ENCODE results near the gene SCAF4. TPM values are rescaled to one million over a fixed set of nuclear protein-coding genes. Genes with fewer than 3 reads are reported as not detected.

Gene SCAF4
- total and polyA plus RNA-seq, 10 of the 15 experiments (the other 5 are each of a cell fraction or from before 2014, with no cell fraction given) = 4.3 to 49.3 (median 16.0) TPM

- TF ChIP-seq, protein P1, sequence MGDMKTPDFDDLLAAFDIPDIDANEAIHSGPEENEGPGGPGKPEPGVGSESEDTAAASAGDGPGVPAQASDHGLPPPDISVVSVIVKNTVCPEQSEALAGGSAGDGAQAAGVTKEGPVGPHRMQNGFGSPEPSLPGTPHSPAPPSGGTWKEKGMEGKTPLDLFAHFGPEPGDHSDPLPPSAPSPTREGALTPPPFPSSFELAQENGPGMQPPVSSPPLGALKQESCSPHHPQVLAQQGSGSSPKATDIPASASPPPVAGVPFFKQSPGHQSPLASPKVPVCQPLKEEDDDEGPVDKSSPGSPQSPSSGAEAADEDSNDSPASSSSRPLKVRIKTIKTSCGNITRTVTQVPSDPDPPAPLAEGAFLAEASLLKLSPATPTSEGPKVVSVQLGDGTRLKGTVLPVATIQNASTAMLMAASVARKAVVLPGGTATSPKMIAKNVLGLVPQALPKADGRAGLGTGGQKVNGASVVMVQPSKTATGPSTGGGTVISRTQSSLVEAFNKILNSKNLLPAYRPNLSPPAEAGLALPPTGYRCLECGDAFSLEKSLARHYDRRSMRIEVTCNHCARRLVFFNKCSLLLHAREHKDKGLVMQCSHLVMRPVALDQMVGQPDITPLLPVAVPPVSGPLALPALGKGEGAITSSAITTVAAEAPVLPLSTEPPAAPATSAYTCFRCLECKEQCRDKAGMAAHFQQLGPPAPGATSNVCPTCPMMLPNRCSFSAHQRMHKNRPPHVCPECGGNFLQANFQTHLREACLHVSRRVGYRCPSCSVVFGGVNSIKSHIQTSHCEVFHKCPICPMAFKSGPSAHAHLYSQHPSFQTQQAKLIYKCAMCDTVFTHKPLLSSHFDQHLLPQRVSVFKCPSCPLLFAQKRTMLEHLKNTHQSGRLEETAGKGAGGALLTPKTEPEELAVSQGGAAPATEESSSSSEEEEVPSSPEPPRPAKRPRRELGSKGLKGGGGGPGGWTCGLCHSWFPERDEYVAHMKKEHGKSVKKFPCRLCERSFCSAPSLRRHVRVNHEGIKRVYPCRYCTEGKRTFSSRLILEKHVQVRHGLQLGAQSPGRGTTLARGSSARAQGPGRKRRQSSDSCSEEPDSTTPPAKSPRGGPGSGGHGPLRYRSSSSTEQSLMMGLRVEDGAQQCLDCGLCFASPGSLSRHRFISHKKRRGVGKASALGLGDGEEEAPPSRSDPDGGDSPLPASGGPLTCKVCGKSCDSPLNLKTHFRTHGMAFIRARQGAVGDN (IDR thresholded peaks at IDR 0.05) = peak; percentile 83; the same call in 1 of the 2 replicates
- TF ChIP-seq NR2C1 (IDR thresholded peaks at IDR 0.05) (no peak), CBX3 (IDR thresholded peaks at IDR 0.05; ENCODE audit: borderline replicate concordance, low read depth) (no peak), POLR2AphosphoS5 (IDR thresholded peaks at IDR 0.05; ENCODE audit: low read length) (peak; percentile 99), ZSCAN29 (IDR thresholded peaks at IDR 0.05) (no peak), SMAD5 (IDR thresholded peaks at IDR 0.05; ENCODE audit: low read depth) (peak; percentile 93), USF2 (IDR thresholded peaks at IDR 0.05; ENCODE audit: borderline replicate concordance, low read depth, low read length) (no peak), NR2C2 (IDR thresholded peaks at IDR 0.05; ENCODE audit: borderline replicate concordance, control insufficient read depth, insufficient read length, low read depth) (no peak), SREBF2 (IDR thresholded peaks at IDR 0.05; ENCODE audit: low read length) (no peak), TBL1XR1 (IDR thresholded peaks at IDR 0.05; ENCODE audit: low read depth, low read length) (no peak), BRCA1 (IDR thresholded peaks at IDR 0.05; ENCODE audit: low read depth, low read length) (no peak), ZBTB40 (IDR thresholded peaks at IDR 0.05; ENCODE audit: borderline replicate concordance) (no peak), NFYA (IDR thresholded peaks at IDR 0.05; ENCODE audit: borderline replicate concordance, low read depth, low read length) (no peak), ZNF207 (IDR thresholded peaks at IDR 0.05; ENCODE audit: borderline replicate concordance) (no peak), YBX1 (IDR thresholded peaks at IDR 0.05) (no peak), NBN (IDR thresholded peaks at IDR 0.05) (no peak), ZNF274 (IDR thresholded peaks at IDR 0.05; ENCODE audit: insufficient read depth, insufficient read length) (no peak), E2F8 (IDR thresholded peaks at IDR 0.05; ENCODE audit: low read depth, partially characterized antibody) (no peak)
Measured at GRCh38 chr21:31659536-31660258, 72.2 kb downstream of the SCAF4 start, which contains the start of gene SOD1 (continued).
